HG03066 (cell line): ENCODE results near the gene SCARF1.

ENCODE experiments used
- ATAC-seq: cut with Tn5 transposase; IDR thresholded peaks from one replicate; pipeline ENCODE4 v1.9.1; 2021; ENCODE audit warnings: low read depth; ENCODE audit not compliant: unreplicated experiment

The SCARF1 gene

GRCh38 chr17:1605681-1606351, 39.7 kb downstream of the SCARF1 start:
- ATAC-seq, result no peak

DNA sequence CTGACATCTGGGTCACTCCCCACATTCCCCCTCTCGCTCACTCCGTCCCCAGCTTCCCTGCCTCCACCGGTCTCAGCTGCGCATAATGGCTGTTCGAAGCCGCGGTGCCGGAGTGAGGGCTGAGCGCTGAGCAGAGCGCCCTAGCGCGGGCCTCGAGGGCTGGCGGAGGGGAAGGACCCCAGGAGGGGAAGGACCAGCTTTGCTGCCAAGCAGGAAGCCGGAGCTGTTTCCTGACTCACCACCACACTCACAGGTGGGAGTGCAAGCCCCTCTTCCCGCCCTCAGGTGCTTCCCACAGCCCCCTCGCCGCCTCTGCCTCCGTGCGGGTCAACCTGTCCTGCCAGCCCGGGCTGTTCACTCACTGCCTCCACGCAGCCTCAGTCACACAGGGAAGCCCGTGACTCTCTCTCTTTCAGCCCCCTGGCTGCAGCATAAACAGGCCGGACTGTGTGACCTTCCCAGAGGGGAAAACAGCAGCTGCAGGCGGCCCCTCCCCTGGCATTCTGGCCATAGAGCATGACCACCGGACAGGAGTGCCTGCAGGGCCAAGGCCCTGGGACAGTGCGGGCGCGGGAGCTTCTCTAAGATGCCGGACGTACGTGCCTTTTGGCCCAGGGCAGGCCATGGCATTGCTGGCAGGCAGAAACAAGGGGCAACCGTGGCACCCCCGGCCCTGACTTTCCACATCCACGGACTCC, 40.6 kb downstream of the SCARF1 start:
- no peak for ATAC-seq

DNA sequence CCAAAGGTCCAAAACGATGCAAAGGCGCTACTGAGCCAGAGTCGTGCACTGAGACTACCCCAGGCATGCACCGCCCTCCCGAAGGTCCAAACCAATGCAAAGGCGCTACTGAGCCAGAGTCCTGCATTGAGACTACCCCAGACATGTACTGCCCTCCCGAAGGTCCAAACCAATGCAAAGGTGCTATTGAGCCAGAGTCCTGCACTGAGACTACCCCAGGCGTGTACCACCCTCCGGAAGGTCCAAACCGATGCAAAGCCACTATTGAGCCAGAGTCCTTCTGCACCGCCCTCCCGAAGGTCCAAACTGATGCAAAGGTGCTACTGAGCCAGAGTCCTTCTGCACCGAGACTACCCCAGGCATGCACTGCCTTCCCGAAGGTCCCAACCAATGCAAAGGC, 44.0 kb downstream of the SCARF1 start:
- ATAC-seq, result no peak

- no peak for ATAC-seq
Observed at GRCh38 chr17:1598399-1599095, 47.0 kb downstream of the SCARF1 start.

GRCh38 chr17:1597861-1598342, 47.6 kb downstream of the SCARF1 start:
- ATAC-seq, result no peak

- ATAC-seq, result no peak
Observed at GRCh38 chr17:1593630-1593931, 52.0 kb downstream of the SCARF1 start.

GRCh38 chr17:1592751-1593629, 52.5 kb downstream of the SCARF1 start:
- peak; percentile 68 for ATAC-seq

DNA sequence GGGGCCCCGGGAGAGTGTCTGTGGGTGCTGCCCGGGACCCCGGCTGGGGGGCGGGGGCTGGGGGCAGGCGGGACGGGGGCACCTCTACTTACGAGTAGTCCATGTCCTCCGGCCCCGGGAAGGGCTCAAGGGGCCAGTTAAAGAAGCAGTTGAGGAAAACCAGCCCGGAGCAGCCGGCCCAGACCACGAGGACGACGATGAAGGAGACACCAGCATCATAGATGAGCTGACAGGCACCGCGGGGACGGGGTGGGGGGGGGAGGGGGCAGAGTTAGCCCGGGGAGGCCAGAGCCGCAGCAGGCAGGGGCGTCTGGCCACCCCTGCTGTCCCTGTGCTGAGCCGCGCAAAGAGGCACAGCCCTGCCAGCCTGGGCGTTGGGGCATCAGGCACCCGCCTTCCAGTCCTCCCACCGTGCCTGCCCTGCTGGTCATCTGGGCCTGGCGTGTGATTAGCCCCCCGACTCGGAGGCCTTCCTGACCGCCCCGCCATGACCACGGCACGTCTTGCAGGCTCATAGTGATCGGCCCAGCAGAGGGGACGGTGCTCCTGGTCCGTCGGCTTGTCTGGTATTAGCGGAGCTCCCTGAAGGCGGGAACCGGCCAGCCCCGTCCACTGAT, 54.0 kb downstream of the SCARF1 start:
- ATAC-seq, result no peak

- ATAC-seq, result no peak
Observed at GRCh38 chr17:1590747-1591473, 54.6 kb downstream of the SCARF1 start.

GRCh38 chr17:1590029-1590746, 55.3 kb downstream of the SCARF1 start:
- ATAC-seq, result no peak

- ATAC-seq, result no peak
Observed at GRCh38 chr17:1588821-1589585, 56.5 kb downstream of the SCARF1 start.

- ATAC-seq, result no peak
Observed at GRCh38 chr17:1584167-1584566, 61.4 kb downstream of the SCARF1 start.
